GM21786 (cell line): Measurements from ENCODE around the gene POLE.
"Not testable (repeated sequence)": the region's sequence is repeated elsewhere in the genome, so short reads cannot be mapped to it uniquely, and the experiment has no call there.

Experiments used
- ATAC-seq: cut with Tn5 transposase; IDR thresholded peaks from one replicate; pipeline ENCODE4 v1.9.1; 2021; ENCODE audit not compliant: unreplicated experiment

Gene POLE

DNA sequence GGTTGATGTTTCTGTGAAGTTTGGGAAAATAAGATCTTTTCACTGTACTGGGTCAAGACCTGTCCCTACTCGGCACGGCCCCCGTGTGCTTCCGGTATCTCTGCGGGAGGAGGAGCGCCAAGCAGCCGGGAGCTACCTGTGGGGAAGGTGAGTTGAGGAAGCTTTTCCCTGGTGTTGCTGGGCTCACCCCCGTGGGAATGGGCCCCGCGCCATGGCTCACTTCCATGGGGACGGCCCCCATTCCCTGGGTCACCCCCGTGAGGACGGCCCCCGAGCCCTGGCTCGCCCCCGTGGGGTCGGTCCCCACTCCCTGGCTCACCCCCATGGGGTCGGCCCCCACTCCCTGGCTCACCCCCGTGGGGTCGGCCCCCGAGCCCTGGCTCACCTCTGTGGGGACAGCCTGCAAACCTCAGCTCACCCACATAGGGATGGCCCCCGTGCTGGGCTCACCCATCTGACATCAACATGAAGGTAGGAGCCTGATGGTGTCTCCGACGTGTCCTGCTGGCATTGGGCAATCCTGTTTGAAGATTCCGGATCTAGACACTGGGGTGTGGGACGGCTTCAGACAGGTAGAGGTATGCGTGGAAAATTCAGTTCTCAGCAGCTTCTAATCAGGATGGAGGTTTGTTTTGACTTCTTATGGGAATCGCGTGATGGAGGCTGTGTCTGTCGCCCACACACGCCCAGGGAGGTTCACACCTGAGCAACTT lies 85.8 kb downstream of the POLE start:
- no peak for ATAC-seq

DNA sequence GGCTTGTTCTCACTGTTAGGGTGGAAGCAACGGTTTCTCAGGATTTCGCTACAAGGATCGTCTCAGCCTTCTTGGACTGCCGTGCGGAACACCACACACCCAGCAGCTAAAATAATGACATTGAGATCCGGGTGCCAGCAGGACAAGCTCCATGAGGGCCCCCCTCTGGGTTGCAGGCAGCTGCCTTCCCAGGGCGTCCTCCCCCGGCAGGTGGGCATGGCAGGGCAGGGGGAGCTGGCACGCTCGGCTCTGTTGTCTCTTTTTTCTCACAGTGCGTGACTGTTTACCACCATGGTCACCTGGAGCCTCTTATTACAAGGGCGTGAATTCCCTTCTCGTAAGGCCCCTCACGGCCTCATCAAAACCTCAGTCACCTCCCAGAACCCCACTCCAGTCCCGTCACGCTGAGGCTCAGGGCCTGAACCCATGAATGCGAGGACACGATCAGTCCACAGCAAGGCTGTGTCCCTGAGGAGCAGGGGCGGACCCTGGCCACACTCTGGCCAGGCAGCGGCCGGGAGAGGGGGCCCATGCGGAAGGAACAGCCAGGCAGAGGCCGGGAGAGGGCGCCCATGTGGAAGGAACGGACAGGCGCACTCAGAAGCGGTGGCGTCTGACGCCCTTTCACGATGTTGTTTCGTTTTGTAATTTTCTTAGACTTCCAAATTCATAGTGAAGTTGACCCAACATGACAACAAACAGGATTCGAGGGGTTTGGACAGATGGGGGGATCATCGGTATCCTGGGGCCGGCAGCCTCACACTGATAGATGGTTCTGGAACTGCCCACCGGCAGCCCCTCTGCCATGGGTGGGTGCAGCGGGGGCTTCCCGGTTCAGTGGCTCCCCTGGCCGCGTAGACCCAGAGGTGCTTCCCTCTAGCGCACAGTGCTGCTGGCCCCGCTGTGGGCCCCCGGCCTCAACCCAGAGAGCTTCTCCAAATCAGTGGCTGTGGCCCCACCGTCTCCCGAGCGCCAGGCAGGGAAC lies 86.8 kb downstream of the POLE start:
- ATAC-seq = no peak

DNA sequence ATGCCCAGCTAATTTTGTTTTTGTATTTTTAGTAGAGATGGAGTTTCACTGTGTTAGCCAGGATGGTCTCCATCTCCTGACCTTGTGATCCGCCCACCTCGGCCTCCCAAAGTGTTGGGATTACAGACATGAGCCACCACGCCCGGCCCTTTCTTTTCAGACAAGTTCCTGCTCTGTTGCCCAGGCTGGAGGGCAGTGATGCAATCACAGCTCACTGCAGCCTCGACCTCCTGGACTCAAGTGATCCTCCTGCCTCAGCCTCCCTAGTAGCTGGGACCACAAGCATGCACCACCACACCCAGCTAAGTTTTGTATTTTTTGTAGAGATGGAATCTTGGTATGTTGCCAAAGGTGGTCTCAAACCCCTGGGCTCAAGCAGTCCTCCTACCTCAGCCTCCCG lies 87.6 kb downstream of the POLE start:
- ATAC-seq = not testable (repeated sequence)

GRCh38 chr12:132597333-132598316 lies 89.5 kb downstream of the POLE start:
- ATAC-seq = no peak

DNA sequence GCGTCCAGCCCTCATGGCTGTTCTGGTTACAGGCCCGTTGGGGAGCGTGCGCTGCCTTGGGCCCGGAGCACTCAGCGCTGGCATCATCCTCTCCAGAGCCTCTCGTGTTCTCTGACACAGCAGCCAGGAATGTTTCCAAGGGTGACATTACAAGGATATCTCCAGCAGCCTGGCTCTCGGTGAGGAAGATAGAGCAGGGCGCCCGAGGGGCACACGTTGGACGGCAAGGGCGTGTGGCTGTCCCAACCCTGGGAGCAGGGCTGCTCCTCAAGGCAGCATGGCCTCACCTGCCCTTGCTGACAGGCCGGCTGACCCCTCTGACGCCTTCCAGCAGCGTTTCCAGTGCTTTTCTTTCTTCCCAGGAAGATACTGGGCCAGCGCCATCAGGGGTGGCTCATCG lies 91.1 kb downstream of the POLE start:
- no peak for ATAC-seq

GRCh38 chr12:132595183-132595582 lies 92.0 kb downstream of the POLE start:
- no peak for ATAC-seq

DNA sequence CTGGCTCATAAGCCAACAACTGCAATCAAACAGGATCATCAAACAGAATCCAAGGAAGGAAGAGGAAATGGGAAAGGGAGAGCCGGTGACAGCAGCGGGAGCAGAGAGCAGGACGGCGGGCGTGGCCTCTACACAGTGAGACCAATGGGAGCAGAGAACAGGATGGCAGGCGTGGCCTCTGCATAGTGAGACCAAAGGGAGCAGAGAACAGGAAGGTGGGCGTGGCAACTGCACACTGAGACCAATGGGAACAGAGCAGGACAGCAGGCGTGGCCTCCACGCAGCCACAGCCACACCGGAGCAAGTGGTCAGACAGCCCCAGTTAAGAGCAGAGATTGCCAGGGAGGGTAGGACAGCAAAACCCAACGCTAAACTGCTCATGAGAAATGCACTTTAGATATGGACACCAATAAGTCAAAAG lies 93.2 kb downstream of the POLE start:
- no peak for ATAC-seq

GRCh38 chr12:132593521-132593920 lies 93.6 kb downstream of the POLE start:
- no peak for ATAC-seq

DNA sequence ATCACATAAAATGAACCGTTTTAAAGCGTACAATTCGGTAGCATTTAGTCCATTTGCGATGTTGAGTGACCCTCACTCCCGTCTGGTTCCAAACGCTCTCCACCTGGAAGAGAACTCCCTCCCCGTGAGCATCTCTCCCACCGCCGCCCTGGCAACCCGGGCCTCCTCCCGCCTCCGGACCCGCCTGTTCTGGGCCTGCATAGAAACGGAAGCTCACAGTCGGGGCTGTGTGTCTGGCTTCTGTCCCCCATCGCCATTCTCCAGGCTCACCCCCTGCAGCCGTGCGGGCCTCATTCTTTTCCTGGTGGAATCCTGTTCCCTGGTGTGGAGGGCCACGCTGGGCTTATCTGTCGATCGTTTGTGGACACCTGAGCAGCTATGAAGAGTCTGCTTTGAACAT lies 94.1 kb downstream of the POLE start:
- no peak for ATAC-seq

- ATAC-seq = no peak
Observed at GRCh38 chr12:132592282-132592970, 94.7 kb downstream of the POLE start.

GRCh38 chr12:132591107-132591935 lies 95.8 kb downstream of the POLE start:
- no peak for ATAC-seq

DNA sequence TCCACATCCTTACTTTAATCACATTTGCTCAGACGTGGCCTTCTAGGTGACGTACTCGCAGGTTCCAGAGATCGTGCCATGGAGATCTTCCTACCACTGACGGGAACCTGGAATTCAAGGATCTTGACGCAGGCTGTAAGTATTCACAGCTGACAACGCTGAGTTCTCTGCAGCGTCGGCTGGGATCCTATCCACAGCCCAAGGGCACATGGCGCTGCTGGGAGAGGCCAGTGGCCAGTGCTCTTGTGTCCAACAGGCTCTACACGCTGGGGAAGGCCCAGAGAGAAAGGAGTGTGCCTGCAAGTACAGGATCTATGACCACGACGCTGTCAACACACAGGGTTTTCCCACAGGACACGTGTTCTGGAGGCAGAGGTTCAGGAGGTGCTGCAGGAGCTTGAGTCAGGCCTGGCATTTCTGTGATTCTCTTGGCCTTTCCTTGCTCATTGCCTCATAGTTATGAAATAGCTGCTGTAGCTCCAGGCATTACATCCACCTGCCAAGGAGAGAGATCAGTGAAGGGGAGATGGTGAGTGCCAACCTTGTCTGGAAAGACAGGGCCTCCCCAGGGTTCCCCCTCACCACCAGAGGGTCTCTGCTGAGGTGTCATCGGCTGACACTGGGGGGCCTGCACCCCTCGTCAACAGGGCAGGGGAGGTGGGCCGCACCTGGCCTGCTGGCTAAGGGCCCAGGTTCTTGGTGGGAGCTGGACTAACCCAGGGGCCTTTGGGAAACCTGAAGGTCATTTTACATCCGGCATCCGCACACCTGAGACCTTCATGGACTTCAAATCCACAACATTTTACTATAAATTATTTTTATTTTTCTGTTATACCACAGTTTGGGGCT lies 98.1 kb downstream of the POLE start:
- ATAC-seq = no peak

DNA sequence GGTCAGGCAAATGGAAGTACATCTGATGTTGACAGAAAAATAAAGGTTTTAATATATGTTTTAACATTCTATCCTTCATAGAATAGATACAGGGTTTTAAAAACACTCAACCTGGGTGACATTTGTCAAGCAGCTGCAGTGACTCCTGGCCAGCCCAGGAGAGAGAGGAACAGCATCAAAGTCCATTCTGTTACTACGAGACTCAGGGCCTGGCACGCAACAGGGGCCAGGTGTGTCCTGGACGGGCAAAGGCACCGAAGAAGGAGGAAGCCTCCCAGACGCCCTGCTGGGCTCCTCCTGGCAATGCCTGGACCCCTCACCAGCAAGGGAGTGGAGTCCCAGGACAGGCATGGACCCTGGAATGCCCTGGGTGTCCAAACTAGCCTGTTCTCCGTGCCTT lies 98.8 kb downstream of the POLE start:
- ATAC-seq = no peak

- ATAC-seq = no peak
Observed at GRCh38 chr12:132587781-132588180, 99.4 kb downstream of the POLE start.

GRCh38 chr12:132586929-132587328 lies 100.2 kb downstream of the POLE start:
- ATAC-seq = no peak

GRCh38 chr12:132585177-132585576 lies 102.0 kb downstream of the POLE start:
- no peak for ATAC-seq

- no peak for ATAC-seq
Observed at GRCh38 chr12:132584429-132584828, 102.7 kb downstream of the POLE start.

- no peak for ATAC-seq
Observed at GRCh38 chr12:132583736-132584135, 103.4 kb downstream of the POLE start.

DNA sequence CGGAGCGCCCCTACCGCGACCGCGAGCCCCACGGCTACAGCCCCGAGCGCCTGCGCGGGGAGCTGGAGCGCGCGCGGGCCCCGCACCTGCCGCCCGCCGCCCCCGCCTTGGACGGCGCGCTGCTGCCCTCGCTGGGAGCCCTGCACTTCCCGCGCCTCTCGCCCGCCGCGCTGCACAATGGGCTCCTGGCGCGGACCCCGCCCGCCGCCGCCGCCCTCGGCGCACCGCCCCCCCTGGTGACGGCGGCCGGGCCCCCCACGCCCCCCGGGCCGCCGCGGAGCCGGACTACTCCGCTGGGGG lies 103.8 kb downstream of the POLE start:
- no peak for ATAC-seq
